Stomach (tissue), 4 donors: ENCODE data around the gene SLC35F6.

Experiments used
- CTCF ChIP-seq, 7 experiments: fragments of 450-650 bp in 4 of 7; fragments of 200-600 bp in 3 of 7; sonication (generic) in 3 of 7; IDR thresholded peaks; one replicate each; pipeline ENCODE4 v1.5.1; 2016 to 2019; ENCODE audit warnings: antibody characterized with exemption in 7 of 7, control low read depth in 2 of 7, mild to moderate bottlenecking in 1 of 7
- POLR2AphosphoS5 ChIP-seq, 3 donors: sonication (generic); formaldehyde crosslinking; IDR thresholded peaks; one replicate each; pipeline ENCODE4 v1.6.1; 2016; ENCODE audit warnings: antibody characterized with exemption in 3 of 3

GRCh38 chr2:26786207-26787028, 22.3 kb downstream of the SLC35F6 start:
- TF ChIP-seq CTCF (IDR thresholded peaks at IDR 0.05) (no peak), POLR2AphosphoS5 (IDR thresholded peaks at IDR 0.05) (no peak)
